ENCODE results near the gene PDCD1LG2. TPM values are rescaled to one million over a fixed set of nuclear protein-coding genes. Genes with fewer than 3 reads are reported as not detected.
"Not testable (repeated sequence)": the region's sequence is repeated elsewhere in the genome, so short reads cannot be mapped to it uniquely, and the experiment has no call there.

PDCD1LG2 gene
- total RNA-seq, 5 donors from 2014 or later (not counting 1 experiment from before 2014, with no cell fraction given), result 0.14 to 0.76 (median 0.40) TPM

GRCh38 chr9:5492965-5493678 lies 17.2 kb upstream of the PDCD1LG2 start:
- no CpG with 5 or more reads among the region's 1 CpG for WGBS (ENCODE audit: insufficient coverage)

GRCh38 chr9:5493679-5494511 lies 16.4 kb upstream of the PDCD1LG2 start:
- ATAC-seq (replicated peaks in 1 of 4), result peak in 1 of 4 experiments; percentile 32
- Histone ChIP-seq H3K4me3 (ENCODE audit: control insufficient read depth in 1 of 2, extremely low read depth in 1 of 2, low read length in 1 of 2) (no peak overlapping the region), H3K27me3 (replicated peaks in 1 of 2; ENCODE audit: control insufficient read depth in 2 of 2, extremely low read depth in 1 of 2, insufficient read depth in 2 of 2, low read length in 1 of 2) (no peaks in the 10 kb centered on the region), H3K36me3 (ENCODE audit: control insufficient read depth in 2 of 2, extremely low read depth in 1 of 2, insufficient read depth in 1 of 2, low read length in 1 of 2) (no peaks in the 10 kb centered on the region), H3K9me3 (no peaks in the 10 kb centered on the region), H3K27ac (ENCODE audit: low read length) (no peak overlapping the region), H3K4me1 (ENCODE audit: control insufficient read depth in 1 of 2, extremely low read depth in 1 of 2, insufficient read depth in 2 of 2, low read length in 2 of 2) (peaks cover 0 to 5% of the 10 kb centered on the region in 2 experiments)
- WGBS (ENCODE audit: insufficient coverage), result 62% methylated on average over 5 of the region's 8 CpGs
- peaks cover 11 to 15% (median 12%) of the 10 kb centered on the region in 3 donors for H3K4me1 Mint-ChIP-seq
- no peak overlapping the region for H3K4me3 Mint-ChIP-seq
- H3K36me3 Mint-ChIP-seq, result no peaks in the 10 kb centered on the region
- H3K27me3 Mint-ChIP-seq, result no peaks in the 10 kb centered on the region
- CTCF ChIA-PET, result interaction anchor here (0.7 to 0.9 kb wide), 2 partner anchors 44 to 762 kb away, joined by 3 to 5 read pairs; partner anchors contain the start of gene CD274 (in 1 of the 2)
- POLR2A ChIA-PET, result interaction anchor here in 1 of 2 donors (0.6 kb wide), 1 partner anchor 11 kb away, joined by 3 read pairs; no protein-coding TSS in a partner anchor
- H3K9me3 Mint-ChIP-seq, result no peaks in the 10 kb centered on the region
- peak overlapping the region; percentile 15 to 83 for H3K27ac Mint-ChIP-seq
- no peak for DNase-seq

More at GRCh38 chr9:5492965-5493678, 17.2 kb upstream of the PDCD1LG2 start:
- ChIA-PET CTCF (interaction anchor here in 1 of 2 donors (0.9 kb wide), 1 partner anchor 43 kb away, joined by 3 read pairs; the partner anchor contains the start of gene CD274), POLR2A (no interaction called here)
- H3K27me3 Mint-ChIP-seq, result no peaks in the 10 kb centered on the region
- peaks cover 0 to 5% of the 10 kb centered on the region in 2 experiments for H3K4me1 ChIP-seq (ENCODE audit: control insufficient read depth in 1 of 2, extremely low read depth in 1 of 2, insufficient read depth in 2 of 2, low read length in 2 of 2)
- H3K27ac ChIP-seq (ENCODE audit: low read length), result no peak overlapping the region
- H3K9me3 Mint-ChIP-seq, result no peaks in the 10 kb centered on the region
- no peak for ATAC-seq (replicated peaks in 1 of 4)
- H3K36me3 Mint-ChIP-seq, result no peaks in the 10 kb centered on the region
- H3K27me3 ChIP-seq (replicated peaks in 1 of 2; ENCODE audit: control insufficient read depth in 2 of 2, extremely low read depth in 1 of 2, insufficient read depth in 2 of 2, low read length in 1 of 2), result no peaks in the 10 kb centered on the region
- H3K27ac Mint-ChIP-seq, result peak overlapping the region in 1 of 2 donors; percentile 53
- no peak overlapping the region for H3K4me3 Mint-ChIP-seq
- no peak for DNase-seq
- no peak overlapping the region for H3K4me3 ChIP-seq (ENCODE audit: control insufficient read depth in 1 of 2, extremely low read depth in 1 of 2, low read length in 1 of 2)
- peaks cover 11 to 15% (median 12%) of the 10 kb centered on the region in 3 donors for H3K4me1 Mint-ChIP-seq
- H3K36me3 ChIP-seq (ENCODE audit: control insufficient read depth in 2 of 2, extremely low read depth in 1 of 2, insufficient read depth in 1 of 2, low read length in 1 of 2), result no peaks in the 10 kb centered on the region
- no peaks in the 10 kb centered on the region for H3K9me3 ChIP-seq

DNA sequence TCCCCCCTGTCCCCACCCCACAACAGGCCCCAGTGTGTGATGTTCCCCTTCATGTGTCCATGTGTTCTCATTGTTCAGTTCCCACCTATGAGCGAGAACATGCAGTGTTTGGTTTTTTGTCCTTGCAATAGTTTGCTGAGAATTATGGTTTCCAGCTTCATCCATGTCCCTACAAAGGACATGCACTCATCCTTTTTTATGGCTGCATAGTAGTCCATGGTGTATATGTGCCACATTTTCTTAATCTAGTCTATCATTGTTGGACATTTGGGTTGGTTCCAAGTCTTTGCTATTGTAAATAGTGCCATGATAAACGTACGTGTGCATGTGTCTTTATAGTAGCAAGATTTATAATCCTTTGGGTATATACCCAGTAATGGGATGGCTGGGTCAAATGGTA lies 15.6 kb upstream of the PDCD1LG2 start:
- H3K27ac Mint-ChIP-seq; ATAC-seq (replicated peaks in 1 of 4); H3K27me3 ChIP-seq (replicated peaks in 1 of 2; ENCODE audit: control insufficient read depth in 2 of 2, extremely low read depth in 1 of 2, insufficient read depth in 2 of 2, low read length in 1 of 2); H3K4me1 ChIP-seq (ENCODE audit: control insufficient read depth in 1 of 2, extremely low read depth in 1 of 2, insufficient read depth in 2 of 2, low read length in 2 of 2); H3K36me3 Mint-ChIP-seq; H3K4me3 Mint-ChIP-seq; H3K9me3 ChIP-seq; H3K27ac ChIP-seq (ENCODE audit: low read length); H3K9me3 Mint-ChIP-seq; H3K36me3 ChIP-seq (ENCODE audit: control insufficient read depth in 2 of 2, extremely low read depth in 1 of 2, insufficient read depth in 1 of 2, low read length in 1 of 2); DNase-seq; H3K27me3 Mint-ChIP-seq; H3K4me3 ChIP-seq (ENCODE audit: control insufficient read depth in 1 of 2, extremely low read depth in 1 of 2, low read length in 1 of 2): not testable (repeated sequence)
- H3K4me1 Mint-ChIP-seq, result peaks cover 11 to 15% (median 12%) of the 10 kb centered on the region in 3 donors
- ChIA-PET CTCF (interaction anchor here in 1 of 2 donors (0.7 kb wide), 1 partner anchor 762 kb away, joined by 5 read pairs; no protein-coding TSS in a partner anchor), POLR2A (interaction anchor here in 1 of 2 donors (0.6 kb wide), 2 partner anchors 262 to 367 kb away, joined by 7 to 8 read pairs; no protein-coding TSS in a partner anchor)
- no CpG with 5 or more reads among the region's 3 CpGs for WGBS (ENCODE audit: insufficient coverage)

DNA sequence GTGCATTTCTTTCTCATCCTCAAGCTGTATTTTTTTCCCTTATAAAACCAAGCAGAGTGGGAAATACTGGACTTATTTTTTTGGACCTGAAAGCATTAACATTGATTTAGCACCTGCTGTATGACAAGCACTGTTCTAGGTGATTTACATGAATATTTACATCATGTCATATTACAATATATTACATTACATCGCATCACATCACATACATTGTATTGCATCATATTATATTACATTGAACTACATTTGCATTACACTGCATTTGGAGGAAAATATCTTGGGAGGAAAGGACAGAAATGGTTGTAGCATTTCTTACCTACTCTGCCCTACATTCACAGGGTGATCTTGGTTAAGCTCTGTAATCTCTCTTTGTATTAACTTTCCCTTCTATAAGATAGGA lies 11.2 kb upstream of the PDCD1LG2 start:
- no peaks in the 10 kb centered on the region for H3K36me3 ChIP-seq (ENCODE audit: control insufficient read depth in 2 of 2, extremely low read depth in 1 of 2, insufficient read depth in 1 of 2, low read length in 1 of 2)
- H3K27me3 Mint-ChIP-seq, result peaks cover 0 to 2% of the 10 kb centered on the region in 2 donors
- H3K27me3 ChIP-seq (replicated peaks in 1 of 2; ENCODE audit: control insufficient read depth in 2 of 2, extremely low read depth in 1 of 2, insufficient read depth in 2 of 2, low read length in 1 of 2), result peaks cover 0 to 14% of the 10 kb centered on the region in 2 experiments
- peaks cover 1 to 5% (median 4%) of the 10 kb centered on the region in 3 donors for H3K4me1 Mint-ChIP-seq
- H3K9me3 ChIP-seq, result no peaks in the 10 kb centered on the region
- ChIA-PET POLR2A (interaction anchor here in 1 of 2 donors (0.6 kb wide), 2 partner anchors 57 to 509 kb away, joined by 3 to 8 read pairs; a partner anchor contains a TSS), CTCF (interaction anchor here (0.6 to 1.5 kb wide), 2 partner anchors 91 to 490 kb away, joined by 3 to 4 read pairs; no protein-coding TSS in a partner anchor)
- H3K9me3 Mint-ChIP-seq, result peaks cover 3 to 7% (median 6%) of the 10 kb centered on the region in 3 donors
- no peak overlapping the region for H3K4me3 Mint-ChIP-seq
- DNase-seq (no peak), ATAC-seq (replicated peaks in 1 of 4) (no peak)
- H3K27ac Mint-ChIP-seq, result no peak overlapping the region
- H3K4me1 ChIP-seq (ENCODE audit: control insufficient read depth in 1 of 2, extremely low read depth in 1 of 2, insufficient read depth in 2 of 2, low read length in 2 of 2), result peaks cover 0 to 1% of the 10 kb centered on the region in 2 experiments
- no peak overlapping the region for H3K4me3 ChIP-seq (ENCODE audit: control insufficient read depth in 1 of 2, extremely low read depth in 1 of 2, low read length in 1 of 2)
- no peak overlapping the region for H3K27ac ChIP-seq (ENCODE audit: low read length)
- no CpG with 5 or more reads among the region's 1 CpG for WGBS (ENCODE audit: insufficient coverage)
- no peaks in the 10 kb centered on the region for H3K36me3 Mint-ChIP-seq

- no peaks in the 10 kb centered on the region for H3K4me1 ChIP-seq (ENCODE audit: control insufficient read depth in 1 of 2, extremely low read depth in 1 of 2, insufficient read depth in 2 of 2, low read length in 2 of 2)
- Mint-ChIP-seq H3K4me3 (no peak overlapping the region), H3K4me1 (peaks cover 7% of the 10 kb centered on the region in 3 donors), H3K9me3 (peaks cover 9 to 14% (median 13%) of the 10 kb centered on the region in 3 donors), H3K27me3 (peaks cover 0 to 2% of the 10 kb centered on the region in 2 donors), H3K27ac (no peak overlapping the region), H3K36me3 (peaks cover 3% of the 10 kb centered on the region)
- ChIA-PET CTCF (interaction anchor here in 1 of 2 donors (1.5 kb wide), 1 partner anchor 90 kb away, joined by 4 read pairs; no protein-coding TSS in a partner anchor), POLR2A (no interaction called here)
- DNase-seq, result no peak
- 74% methylated on average over 4 of the region's 4 CpGs for WGBS (ENCODE audit: insufficient coverage)
- ATAC-seq (replicated peaks in 1 of 4), result no peak
- no peaks in the 10 kb centered on the region for H3K36me3 ChIP-seq (ENCODE audit: control insufficient read depth in 2 of 2, extremely low read depth in 1 of 2, insufficient read depth in 1 of 2, low read length in 1 of 2)
- H3K4me3 ChIP-seq (ENCODE audit: control insufficient read depth in 1 of 2, extremely low read depth in 1 of 2, low read length in 1 of 2), result no peak overlapping the region
- no peak overlapping the region for H3K27ac ChIP-seq (ENCODE audit: low read length)
- no peaks in the 10 kb centered on the region for H3K9me3 ChIP-seq
- peaks cover 0 to 14% of the 10 kb centered on the region in 2 experiments for H3K27me3 ChIP-seq (replicated peaks in 1 of 2; ENCODE audit: control insufficient read depth in 2 of 2, extremely low read depth in 1 of 2, insufficient read depth in 2 of 2, low read length in 1 of 2)
Measured at GRCh38 chr9:5499889-5500398, 10.4 kb upstream of the PDCD1LG2 start.
